ENCODE measurements around the gene ATP2B1. TPM values are rescaled to one million over a fixed set of nuclear protein-coding genes. Genes with fewer than 3 reads are reported as not detected.

ATP2B1 gene
- total and polyA plus RNA-seq, 3 donors from 2014 or later, result 32.1 to 142 (median 98.7) TPM

DNA sequence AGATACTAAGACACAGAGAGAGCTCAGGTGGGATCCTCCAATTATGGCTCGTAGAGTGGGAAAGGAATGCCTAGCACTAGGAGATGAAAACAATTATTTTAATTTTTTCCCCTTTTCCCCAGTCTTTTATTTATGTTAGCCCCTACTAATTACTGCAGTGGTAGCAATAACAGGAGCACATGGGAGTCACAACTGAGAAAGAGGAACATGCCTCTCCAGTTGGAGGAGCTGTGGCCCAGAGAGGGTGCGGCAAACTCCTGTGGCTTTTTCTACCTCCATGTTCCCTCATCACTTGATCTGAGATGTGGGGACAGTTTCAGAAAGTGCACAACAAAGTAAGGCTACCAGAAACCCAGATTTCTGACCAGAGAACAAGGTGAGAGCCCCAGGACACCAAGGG lies 156.9 kb downstream of the ATP2B1 start:
- no peak overlapping the region for H3K4me3 ChIP-seq
- H3K36me3 ChIP-seq (ENCODE audit: low read depth, missing control alignments), result no peaks in the 10 kb centered on the region
- intact Hi-C loops (cut with DNase I; ENCODE audit: low total_unique reads), result no loop called here
- no peak overlapping the region for H3K27ac ChIP-seq
- H3K4me1 ChIP-seq, result no peaks in the 10 kb centered on the region
- no peak for TF ChIP-seq POLR2A (IDR thresholded peaks at IDR 0.05)
- TF ChIP-seq, protein P1, sequence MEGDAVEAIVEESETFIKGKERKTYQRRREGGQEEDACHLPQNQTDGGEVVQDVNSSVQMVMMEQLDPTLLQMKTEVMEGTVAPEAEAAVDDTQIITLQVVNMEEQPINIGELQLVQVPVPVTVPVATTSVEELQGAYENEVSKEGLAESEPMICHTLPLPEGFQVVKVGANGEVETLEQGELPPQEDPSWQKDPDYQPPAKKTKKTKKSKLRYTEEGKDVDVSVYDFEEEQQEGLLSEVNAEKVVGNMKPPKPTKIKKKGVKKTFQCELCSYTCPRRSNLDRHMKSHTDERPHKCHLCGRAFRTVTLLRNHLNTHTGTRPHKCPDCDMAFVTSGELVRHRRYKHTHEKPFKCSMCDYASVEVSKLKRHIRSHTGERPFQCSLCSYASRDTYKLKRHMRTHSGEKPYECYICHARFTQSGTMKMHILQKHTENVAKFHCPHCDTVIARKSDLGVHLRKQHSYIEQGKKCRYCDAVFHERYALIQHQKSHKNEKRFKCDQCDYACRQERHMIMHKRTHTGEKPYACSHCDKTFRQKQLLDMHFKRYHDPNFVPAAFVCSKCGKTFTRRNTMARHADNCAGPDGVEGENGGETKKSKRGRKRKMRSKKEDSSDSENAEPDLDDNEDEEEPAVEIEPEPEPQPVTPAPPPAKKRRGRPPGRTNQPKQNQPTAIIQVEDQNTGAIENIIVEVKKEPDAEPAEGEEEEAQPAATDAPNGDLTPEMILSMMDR (IDR thresholded peaks at IDR 0.05), result no peak
- DNase-seq, result no peak
- WGBS, 2 donors, result 94 to 95% methylated on average over 2 of the region's 2 CpGs
- no peaks in the 10 kb centered on the region for H3K9me3 ChIP-seq
- no peaks in the 10 kb centered on the region for H3K27me3 ChIP-seq

DNA sequence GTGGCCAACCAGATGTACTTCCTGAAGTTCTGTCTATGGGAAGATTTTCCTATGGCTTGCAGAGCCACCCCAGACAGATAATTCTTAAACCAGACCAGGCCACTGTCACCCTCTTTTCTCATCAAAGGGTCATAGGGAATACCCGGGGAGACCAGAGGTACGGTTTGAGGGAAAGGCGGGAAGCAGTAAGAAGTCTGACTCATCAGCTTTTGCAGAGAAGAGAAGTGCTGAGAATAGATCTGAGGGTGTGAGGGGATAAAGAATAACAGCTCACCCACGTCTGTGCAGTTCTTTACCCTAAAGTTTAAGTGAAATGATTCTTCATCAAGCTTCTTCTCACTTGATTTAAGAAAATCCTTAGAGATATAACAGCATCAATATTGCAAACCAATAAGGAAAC lies 161.5 kb downstream of the ATP2B1 start:
- peaks cover 15% of the 10 kb centered on the region for H3K4me1 ChIP-seq
- TF ChIP-seq POLR2A (IDR thresholded peaks at IDR 0.05), result no peak
- TF ChIP-seq, protein P1 (IDR thresholded peaks at IDR 0.05), result no peak
- H3K9me3 ChIP-seq, result no peaks in the 10 kb centered on the region
- intact Hi-C loops (cut with DNase I; ENCODE audit: low total_unique reads), result no loop called here
- no peak for DNase-seq
- no peak overlapping the region for H3K27ac ChIP-seq
- H3K4me3 ChIP-seq, result no peak overlapping the region
- WGBS, 2 donors, result 78 to 93% methylated on average over 4 of the region's 4 CpGs
- no peaks in the 10 kb centered on the region for H3K36me3 ChIP-seq (ENCODE audit: low read depth, missing control alignments)
- no peaks in the 10 kb centered on the region for H3K27me3 ChIP-seq

DNA sequence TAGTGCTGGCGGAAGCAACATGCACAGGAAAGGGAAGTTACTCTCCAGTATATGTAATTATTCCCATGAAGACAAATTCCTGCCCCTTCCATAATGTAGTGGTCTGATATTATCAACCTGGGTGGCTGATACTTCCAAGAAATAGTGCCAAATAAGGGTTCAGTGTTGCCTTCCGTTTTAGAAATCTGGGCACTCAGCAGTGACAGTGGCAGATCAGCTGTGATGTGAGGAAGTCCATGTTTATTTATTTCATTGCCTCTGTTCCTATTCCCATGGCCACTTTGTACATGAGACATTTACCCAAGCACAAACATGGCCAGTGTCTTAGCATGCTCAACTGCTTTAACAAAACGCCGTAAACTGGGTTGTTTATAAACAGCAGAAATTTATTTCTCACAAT lies 162.5 kb downstream of the ATP2B1 start:
- H3K36me3 ChIP-seq (ENCODE audit: low read depth, missing control alignments), result no peaks in the 10 kb centered on the region
- H3K4me1 ChIP-seq, result peaks cover 15% of the 10 kb centered on the region
- 82 to 91% methylated on average over 4 of the region's 4 CpGs for WGBS, 2 donors
- intact Hi-C loops (cut with DNase I; ENCODE audit: low total_unique reads), result no loop called here
- H3K9me3 ChIP-seq, result no peaks in the 10 kb centered on the region
- H3K27ac ChIP-seq, result no peak overlapping the region
- DNase-seq, result no peak
- no peaks in the 10 kb centered on the region for H3K27me3 ChIP-seq
- TF ChIP-seq, protein P1 (IDR thresholded peaks at IDR 0.05), result no peak
- TF ChIP-seq POLR2A (IDR thresholded peaks at IDR 0.05), result no peak
- no peak overlapping the region for H3K4me3 ChIP-seq

DNA sequence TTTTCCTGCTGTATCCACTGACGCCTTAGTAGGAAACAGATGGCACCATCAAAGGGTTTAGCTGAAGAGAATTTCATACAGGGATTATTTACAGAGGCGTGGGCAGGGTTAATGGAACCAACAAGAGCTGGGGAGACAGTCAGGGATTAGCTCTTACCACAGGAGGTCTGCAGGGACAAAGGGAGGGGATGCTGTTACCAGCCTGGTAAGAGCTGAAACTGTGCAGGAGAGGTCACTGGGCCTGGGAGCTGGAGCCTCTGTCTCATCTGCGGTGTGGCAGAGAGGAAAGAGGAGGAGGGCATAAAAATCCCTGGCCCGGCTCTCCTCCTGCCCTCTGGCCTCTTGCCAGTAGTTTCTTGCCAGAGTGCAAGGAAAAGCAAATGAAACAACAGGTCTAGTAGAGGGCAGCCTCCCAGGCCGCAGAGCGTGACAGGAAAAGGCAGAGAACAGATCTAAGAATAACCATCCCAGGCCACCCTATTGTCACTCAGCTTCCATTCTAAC lies 163.9 kb downstream of the ATP2B1 start:
- Histone ChIP-seq H3K27me3 (no peaks in the 10 kb centered on the region), H3K27ac (no peak overlapping the region), H3K9me3 (no peaks in the 10 kb centered on the region), H3K4me1 (peaks cover 15% of the 10 kb centered on the region), H3K36me3 (ENCODE audit: low read depth, missing control alignments) (no peaks in the 10 kb centered on the region), H3K4me3 (no peak overlapping the region)
- 49 to 59% methylated on average over 6 of the region's 6 CpGs for WGBS, 2 donors
- no peak for TF ChIP-seq POLR2A (IDR thresholded peaks at IDR 0.05)
- TF ChIP-seq, protein P1 (IDR thresholded peaks at IDR 0.05), result no peak
- peak; percentile 47 for DNase-seq
- intact Hi-C loops (cut with DNase I; ENCODE audit: low total_unique reads), result no loop called here

DNA sequence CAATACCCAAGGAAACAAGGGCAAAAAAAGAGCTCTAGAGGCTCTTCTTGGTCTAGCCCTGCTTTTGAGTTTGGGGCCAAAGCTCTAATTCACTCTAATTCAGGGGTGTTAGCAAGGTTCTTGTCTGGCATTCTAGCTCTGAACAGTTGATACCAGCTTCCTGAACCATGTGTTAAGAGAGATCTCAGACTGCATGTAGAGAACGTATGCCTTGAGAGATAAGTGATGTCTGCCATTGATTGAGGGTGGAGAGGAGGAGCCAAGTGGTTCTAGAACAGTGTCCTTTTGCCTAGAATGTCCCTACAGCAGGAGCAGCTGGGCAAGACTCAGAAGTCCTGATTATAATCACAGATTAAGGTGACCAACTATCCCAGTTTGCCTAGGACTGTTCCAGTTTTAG lies 164.6 kb downstream of the ATP2B1 start:
- Histone ChIP-seq H3K9me3 (no peaks in the 10 kb centered on the region), H3K4me1 (peaks cover 15% of the 10 kb centered on the region), H3K27me3 (no peaks in the 10 kb centered on the region), H3K36me3 (ENCODE audit: low read depth, missing control alignments) (no peaks in the 10 kb centered on the region), H3K4me3 (no peak overlapping the region), H3K27ac (no peak overlapping the region)
- DNase-seq, result no peak
- WGBS, 2 donors, result 54 to 67% methylated on average over 1 of the region's 1 CpG
- TF ChIP-seq POLR2A (IDR thresholded peaks at IDR 0.05), result no peak
- TF ChIP-seq, protein P1 (IDR thresholded peaks at IDR 0.05), result no peak
- intact Hi-C loops (cut with DNase I; ENCODE audit: low total_unique reads), result no loop called here
